Epidermal melanocyte (primary cell): Measurements from ENCODE around the gene NUP93.
"Not testable (repeated sequence)": the region's sequence is repeated elsewhere in the genome, so short reads cannot be mapped to it uniquely, and the experiment has no call there.

Source experiments
- DNase-seq: peaks from one replicate; pipeline ENCODE4 v3.0.0; 2011; ENCODE audit warnings: low spot score; ENCODE audit not compliant: insufficient read length

The NUP93 gene

DNA sequence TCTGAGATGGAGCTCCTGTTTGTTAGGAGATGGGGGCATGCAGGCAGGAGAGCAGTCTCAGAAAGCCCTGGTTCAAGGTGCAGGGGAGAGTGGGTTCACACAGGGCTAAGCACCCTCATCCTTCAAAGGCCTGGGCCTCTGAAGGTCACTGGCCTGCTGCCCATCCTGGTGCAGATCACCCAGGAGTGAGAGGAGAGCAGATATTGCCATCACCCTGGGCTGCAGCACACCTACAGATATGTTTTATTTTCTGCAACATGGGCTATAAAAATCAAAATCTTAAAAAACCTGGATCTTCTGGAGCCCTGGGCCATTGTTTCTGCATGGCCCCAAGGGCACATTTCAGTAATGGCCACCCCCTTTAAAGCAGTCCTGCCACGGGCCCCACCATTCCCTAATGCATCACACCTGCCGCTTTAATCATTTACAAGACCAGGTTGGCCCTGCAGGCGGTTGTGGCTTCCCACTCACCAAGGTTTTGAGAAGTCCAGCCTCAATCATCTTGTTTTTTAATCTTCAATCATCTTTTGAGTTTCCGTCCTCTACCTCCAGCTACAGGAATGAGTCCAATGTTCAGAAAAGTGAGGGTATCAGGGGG, 20.4 kb upstream of the NUP93 start:
- no peak for DNase-seq

DNA sequence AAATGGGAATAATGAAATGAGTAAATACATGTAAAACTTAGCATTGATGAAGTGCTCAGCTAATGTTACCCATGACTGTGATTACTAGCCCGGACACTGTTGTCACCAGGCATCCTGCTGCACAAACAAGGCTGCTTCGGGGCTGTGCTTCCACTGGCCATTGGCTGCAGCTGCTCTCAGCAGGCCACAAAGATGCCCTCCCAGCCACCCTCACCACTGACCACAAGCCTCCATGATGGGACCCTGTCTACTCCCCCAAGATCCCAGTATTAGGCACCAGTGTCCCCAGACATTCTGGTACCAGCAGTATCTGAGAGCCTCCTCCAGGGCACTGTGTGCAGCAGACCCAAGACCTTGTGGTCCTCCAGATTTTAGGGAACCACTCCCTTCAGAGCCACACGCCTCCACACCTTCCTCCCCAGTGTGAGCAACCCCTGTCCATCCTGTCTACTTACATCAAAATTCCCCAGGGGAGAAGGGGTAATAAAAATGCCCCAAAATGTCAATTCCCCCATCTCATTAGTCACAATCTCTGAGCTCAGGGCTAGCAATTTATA, 19.7 kb upstream of the NUP93 start:
- DNase-seq, result no peak

DNA sequence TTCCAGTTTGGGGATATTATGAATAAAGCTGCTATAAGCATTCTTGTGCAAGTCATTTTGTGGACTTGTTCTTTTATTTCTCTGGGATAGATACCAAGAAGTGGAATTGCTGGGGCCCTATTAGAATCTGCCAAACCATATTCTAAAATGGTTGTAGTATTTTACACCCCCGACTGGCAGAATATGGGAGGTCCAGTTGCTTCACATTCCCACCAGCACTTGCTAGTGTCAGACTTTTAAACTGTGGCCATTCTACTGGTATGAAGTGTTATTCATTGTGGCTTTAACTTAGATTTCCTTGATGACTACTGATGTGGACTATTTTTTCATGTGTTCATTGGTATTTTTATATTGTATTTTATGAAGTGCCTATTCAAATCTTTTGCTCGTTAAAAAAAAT, 18.1 kb upstream of the NUP93 start:
- no peak for DNase-seq

DNA sequence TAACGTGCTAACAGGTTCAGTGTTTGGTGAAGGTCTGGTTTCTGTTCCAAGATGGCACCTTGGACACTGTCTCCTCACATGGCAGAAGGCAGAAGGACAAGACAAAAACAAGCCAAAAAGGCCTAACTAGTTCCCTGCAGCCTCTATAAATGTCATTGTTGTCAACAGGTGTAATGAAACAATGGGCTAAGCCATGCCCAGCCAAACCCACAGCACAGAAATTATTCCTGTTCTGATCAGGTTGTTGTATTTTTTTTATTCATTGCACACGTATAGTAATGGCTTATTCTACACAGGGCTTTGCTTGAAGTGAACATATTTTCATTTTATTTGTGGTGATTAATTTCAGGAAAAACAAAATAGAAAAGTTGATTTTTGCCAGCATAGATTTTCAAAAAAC, 16.1 kb upstream of the NUP93 start:
- DNase-seq, result no peak

DNA sequence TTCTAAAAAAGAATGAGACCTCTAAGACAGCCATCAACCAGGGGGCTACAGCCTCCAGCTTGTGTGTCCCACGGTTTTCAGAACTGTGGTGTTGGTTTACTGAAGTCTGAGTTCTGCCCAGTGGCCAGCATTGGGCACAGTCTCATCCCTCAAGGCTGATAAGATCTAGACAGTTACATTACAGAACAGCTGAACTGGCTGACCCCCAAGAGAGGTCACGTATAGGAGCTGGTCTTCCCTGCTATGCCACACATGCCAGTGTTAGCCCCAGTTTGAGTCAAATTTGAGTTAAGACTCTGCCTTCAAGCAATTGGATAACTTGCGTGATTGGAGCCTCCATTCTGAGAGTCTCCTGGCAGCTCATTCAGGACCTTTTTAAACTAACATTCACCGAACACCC, 14.8 kb upstream of the NUP93 start:
- DNase-seq, result no peak

DNA sequence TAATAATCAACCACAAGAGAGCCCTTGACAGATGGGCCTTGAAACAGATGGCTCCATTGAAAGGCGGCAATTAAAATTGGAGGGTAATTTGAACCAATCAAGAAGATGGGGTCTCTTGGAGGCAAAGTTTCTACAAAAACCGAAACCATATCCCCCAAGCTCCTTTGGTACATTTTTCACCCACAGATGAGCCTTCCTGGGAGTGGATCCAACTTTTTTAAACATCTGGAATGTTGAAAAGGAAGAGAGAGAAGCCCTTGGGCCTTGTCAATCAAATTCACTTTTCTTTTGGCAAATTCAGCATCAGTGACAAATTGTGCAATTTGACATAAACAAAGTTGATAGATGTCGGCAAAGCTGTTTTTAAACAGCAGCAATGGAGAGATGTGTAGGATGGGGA, 13.2 kb upstream of the NUP93 start:
- no peak for DNase-seq

DNA sequence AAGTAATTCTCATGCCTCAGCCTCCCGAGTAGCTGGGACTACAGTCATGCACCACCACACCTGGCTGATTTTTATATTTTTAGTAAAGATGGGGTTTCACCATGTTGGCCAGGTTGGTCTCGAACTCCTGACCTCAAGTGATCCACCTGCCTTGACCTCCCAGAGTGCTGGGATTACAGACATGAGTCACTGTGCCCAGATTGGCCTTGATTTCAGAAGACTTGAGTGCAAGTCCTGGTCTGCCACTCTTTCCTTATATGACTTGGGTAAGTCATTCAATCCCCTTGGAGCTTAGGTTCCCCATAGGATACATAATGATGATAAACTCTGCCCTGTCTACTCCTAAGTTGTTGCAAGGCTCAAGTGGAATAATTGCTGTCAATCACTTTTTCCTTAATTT, 12.4 kb upstream of the NUP93 start:
- not testable (repeated sequence) for DNase-seq

DNA sequence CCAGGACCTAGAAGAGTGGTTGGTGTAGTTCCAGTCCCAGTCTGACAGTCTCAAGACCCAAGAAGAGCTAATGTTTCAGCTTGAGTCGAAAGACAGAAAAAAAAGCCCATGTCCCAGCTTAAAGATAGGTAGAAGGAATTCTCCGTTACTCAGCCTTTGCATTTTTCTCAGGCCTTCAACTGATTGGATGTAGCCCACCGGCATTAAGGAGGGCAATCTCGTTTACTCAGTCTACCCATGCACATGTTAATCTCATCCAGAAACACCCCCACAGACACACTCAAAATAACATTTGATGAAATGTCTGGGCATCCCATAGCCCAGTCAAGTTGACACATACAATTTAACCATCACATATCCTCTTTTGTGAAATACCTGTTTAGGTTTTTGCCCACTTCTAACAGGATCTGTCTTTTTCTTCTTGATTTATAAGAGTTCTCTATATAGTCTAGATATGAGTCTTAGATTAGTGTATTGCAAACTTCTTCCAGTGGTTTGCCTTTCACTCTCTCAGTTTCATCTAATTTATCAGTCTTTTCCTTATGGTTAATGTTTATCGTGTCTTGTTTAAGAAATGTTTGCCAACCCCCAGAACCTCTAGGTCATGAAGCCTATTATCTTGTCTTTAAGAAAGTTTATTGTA, 7.6 kb upstream of the NUP93 start:
- DNase-seq, result no peak

DNA sequence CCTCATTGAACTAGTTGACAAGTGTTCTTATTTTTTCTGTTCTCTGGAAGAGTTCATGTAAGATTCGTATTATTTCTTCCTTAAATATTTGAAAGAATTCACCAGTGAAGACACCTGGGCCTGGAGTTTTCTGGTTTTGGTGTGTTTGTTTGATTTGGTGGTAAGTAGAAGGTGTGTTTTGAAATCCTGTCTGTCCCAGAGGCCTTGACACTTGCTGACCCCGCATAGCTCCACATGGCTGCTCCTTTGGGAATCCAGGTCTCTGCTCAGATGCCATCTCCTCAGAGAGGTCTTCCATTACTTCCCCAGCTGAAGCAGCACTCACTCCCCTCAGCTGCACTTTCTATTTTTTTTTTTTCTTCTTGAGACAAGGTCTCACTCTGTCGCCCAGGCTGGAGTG, 5.7 kb upstream of the NUP93 start:
- DNase-seq, result no peak

DNA sequence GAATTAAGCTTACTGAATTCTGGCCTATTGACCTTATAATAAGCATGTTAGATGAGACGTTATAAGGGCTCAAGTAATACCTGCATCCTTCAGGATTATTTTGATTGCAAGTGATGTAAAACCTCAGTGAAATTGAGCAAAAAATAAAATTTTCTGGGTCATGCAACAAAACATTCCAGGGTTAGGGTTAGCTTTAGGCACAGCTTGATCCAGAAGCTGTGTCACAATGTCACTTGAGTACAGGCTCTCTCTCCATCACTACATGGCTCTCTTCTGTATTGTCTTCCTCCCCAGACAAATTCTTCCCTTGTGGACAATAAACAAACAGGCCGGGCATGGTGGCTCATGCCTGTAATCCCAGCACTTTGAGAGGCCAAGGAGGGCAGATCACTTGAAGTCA, 3.6 kb upstream of the NUP93 start:
- DNase-seq, result no peak

DNA sequence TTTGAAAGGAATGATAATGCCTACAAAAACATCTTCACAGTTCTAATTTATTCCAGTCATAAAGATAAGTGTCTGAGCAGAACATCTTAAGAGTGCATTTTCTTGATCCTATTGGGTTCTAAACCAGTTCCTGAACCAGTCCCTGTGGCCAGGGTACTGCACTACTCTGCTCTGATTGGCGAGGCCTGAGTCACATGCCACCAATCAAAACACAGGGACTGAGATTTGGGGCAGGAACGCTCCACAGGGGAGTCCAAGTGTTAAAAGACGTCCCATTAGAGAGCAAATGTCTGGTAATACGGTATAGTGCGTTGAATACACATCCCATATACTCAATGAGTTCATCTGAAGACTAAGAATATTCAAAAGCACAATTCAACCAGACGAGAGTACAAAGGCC, 3.0 kb upstream of the NUP93 start:
- no peak for DNase-seq

DNA sequence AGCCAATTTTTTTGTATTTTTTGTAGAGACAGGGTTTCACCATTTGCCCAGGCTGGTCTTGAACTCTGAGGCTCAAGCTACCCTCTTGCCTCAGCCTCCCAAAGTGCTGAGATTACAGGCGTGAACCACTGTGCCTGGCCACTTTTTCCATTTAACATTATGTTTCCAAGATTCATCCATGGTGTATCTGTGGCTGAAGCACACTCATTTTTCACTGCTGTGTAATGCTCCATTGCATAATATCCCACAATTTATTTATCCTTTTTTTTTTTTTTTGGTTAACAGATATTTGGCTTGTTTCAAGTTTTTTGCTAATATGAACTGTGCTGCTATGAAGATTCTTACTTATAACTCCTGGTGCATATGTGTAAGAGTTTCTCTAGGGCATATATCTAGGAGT, 1.9 kb upstream of the NUP93 start:
- no peak for DNase-seq

DNA sequence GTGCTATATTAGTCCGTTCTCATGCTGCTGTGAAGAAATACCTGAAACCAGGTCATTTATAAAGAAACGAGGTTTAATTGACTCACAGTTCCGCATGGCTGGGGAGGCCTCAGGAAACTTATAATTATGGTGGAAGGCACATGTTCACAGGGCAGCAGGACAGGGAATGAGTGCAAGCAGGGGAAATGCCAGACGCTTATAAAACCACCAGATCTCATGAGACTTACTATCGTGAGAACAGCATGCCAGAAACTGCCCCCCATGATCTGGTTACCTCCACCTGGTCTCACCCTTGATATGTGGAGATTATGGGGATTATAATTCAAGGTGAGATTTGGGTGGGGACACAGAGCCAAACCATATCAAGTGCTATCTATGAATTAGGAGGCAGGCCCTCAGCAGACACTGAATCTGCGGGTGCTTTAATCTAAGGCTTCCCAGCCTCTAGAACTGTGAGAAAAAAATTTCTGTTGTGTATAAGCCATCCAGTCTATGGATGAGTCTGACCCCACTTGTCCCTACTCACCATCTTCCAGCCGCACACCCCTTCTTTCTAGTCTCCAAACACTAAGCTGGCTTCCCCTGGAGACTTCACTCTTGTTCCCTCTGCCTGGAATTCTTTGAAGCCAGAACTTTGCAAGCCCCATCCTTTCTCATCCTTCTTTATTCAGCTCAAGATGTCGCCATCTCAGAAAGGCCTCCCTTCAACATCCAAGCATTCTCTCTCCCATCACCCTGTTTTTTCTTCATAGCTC, 772 bp upstream of the NUP93 start:
- no peak for DNase-seq

DNA sequence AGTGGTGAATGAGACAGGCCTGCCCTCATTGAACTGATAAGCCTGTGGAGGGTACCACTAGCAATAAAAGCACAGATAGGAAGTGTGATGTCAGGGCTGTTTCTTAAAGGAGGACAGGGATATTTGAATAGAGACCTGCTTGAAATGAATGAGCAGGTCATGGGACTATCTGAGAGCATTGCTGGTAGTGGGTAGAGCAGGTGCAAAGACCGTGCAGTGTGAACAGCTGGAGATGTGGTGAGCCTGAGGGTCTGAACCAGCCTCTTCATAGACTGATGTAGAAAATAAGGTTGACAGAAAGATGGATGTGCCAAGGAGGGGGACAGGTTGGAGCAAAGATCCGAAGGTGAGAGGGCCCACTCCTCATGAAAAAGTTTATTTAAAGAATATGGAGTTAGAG, 2.4 kb downstream of the NUP93 start:
- no peak for DNase-seq

DNA sequence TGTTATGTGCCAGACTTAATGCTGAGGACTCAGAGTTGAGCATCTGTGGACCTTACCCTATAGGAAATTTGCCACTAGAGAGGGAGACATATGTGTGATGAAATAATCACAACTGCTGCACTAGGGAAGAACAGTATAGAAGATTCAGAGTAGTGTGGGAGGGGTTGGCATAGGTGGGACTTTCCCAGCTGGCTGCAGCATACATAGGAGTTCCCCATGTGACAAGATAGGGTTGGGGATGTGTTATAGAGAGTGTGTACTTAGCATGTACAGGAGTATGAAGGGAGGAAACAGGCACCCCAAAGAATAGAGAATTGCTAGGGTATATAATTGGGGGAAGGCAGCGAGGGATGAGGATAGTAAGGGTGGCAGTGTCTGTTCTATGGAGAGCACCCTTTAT, 2.9 kb downstream of the NUP93 start:
- no peak for DNase-seq

DNA sequence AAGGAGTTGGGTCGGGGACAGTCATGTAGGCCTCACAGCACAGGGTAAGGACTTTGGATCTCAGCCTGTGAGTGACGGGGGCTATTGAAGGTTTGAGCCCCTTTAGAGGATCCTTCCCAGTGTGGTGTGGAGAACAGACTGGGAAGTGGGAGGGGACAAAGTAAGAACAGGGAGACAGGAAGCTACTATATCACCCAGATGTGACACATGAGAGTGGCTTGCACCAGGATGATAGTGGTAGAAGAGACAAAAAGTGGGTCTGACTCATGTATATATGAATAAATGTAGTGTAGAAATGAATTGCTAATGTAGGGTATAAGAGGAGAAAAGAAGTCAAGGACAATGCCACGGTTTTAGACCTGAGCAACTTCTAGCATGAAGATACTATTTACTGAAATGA, 4.5 kb downstream of the NUP93 start:
- DNase-seq, result no peak

DNA sequence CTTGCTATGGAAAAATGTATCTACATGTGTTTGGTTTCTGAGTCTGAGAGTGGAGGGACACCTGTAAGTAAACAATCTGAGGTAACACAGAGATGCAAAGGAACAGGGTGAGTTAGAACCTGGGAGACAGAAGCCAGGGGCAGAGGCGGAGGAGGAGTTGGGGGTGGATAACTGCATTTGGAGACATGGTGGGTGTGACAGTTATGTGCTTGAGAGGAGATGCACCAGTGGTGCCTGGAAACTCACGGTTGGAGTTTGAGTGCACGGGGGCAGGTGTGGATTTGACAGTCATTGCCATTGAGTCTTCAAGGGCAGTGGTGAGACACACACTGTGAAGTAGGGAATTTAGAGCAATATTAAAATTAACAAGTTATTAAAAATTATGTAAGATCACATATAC, 6.5 kb downstream of the NUP93 start:
- no peak for DNase-seq

DNA sequence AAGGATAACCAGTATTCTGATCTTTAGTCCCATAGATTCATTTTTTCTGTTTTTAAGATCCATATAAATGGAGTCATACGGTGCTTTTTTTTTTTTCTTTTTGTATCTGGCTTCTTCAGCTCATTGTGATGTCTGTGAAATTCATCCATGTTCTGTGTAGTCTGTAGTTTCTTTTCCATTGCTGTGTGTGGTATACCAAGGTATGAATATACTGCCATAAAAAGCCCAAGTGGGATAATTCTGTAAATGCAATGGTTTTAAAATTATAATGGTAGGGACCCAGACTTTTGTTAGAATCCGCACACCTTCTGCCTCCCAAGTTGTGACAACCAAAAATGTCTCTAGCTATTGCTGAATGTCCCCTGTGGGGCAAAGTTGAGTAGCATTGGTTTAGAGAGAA, 7.6 kb downstream of the NUP93 start:
- no peak for DNase-seq

DNA sequence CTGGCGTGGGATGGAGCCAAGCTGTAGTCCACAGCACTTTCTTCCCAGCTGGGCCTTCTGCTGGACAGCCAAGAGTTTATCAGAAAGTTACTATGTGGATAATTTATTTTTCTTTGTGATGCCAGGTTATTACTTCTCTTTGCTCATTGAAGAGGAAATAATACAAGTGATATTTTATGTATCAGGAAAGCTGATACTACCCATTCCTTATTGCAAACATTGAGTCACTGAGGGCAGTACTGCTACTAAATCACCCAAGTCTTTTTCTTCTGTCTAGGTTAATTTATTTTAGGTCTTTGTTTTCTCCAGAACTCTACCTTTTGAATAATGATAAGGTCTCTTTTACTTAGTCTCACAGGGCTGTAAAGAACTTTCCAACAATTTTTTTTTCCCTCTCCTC, 8.3 kb downstream of the NUP93 start:
- no peak for DNase-seq

DNA sequence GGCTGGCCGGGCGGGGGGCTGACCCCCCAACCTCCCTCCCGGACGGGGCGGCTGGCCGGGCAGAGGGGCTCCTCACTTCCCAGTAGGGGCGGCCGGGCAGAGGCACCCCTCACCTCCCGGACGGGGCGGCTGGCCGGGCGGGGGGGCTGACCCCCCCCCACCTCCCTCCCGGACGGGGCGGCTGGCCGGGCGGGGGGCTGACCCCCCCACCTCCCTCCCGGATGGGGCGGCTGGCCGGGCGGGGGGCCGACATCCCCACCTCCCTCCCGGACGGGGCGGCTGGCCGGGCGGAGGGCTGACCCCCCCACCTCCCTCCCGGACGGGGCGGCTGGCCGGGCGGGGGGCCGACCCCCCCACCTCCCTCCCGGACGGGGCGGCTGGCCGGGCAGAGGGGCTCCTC, 9.4 kb downstream of the NUP93 start:
- not testable (repeated sequence) for DNase-seq

DNA sequence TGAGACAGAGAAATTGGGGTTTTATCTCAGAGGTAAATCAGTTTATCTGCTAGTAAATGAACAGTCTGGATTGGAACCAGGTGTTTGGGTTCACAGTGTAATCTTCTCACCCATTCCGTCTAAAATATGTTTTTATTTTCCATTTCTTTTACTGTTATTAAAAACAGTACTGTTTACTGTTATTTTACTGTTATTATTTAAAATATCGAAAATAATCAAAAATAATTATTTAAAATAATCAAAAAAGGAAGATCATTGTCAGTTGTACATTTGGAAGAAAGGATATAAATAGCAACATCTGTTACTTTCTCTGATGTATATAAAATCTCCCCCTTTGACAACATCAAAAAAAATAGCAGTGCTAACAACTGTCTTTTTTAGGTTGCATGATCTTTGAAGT, 11.5 kb downstream of the NUP93 start:
- no peak for DNase-seq
